Stimulated activated CD4-positive, alpha-beta T cell treated with anti-CD3 and anti-CD28 coated beads, TNF-alpha, amount 100 ng/mL, for 4 hours (primary cell): ENCODE results near the gene MEGF10.
"Not testable (repeated sequence)": the region's sequence is repeated elsewhere in the genome, so short reads cannot be mapped to it uniquely, and the experiment has no call there.

ENCODE experiments used
- DNase-seq, 3 experiments: peaks; one replicate each; pipeline ENCODE4 v3.0.0-alpha.2; 2020; ENCODE audit warnings: low read depth in 3 of 3

Gene MEGF10

GRCh38 chr5:127298036-127298429 lies 7.4 kb downstream of the MEGF10 start:
- DNase-seq, result no peak

DNA sequence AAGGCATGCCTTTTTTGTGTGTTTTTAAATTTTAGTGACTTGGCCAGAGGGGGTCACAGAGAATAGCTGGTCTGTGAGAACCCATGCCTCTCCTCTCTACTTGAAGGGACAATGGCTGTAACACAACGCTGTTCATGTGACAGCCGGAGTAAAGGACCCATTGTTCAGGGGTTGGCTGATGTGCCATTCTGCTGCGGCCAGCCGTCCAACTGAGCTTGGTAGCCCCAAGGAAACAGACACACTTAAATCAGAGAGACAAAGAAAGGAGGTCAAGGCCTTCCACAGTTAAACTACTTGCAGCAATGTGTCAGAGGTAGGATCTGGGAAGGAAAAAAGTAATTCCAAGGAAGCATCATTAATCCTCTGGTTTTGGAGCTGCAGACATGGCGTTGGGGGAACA lies 8.1 kb downstream of the MEGF10 start:
- no peak for DNase-seq

DNA sequence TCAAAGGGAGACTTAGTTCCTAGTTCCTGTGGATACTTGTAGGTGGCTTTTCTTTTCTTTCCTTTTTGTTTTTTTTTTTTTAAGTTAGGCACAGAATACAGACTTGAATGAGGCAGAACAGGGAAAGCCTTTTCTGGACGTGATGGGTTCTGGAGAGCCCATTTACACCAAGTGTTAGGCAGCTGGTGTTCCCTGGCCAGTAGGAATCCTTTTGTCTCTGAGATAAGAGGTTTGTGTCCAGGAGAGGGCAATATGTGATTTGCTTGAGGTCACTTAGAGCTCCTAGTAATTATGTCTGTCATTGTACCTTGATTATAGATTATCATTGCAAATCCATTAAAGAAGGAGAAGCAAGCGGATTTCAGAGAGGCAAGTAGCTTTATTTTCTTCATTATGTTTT lies 9.1 kb downstream of the MEGF10 start:
- DNase-seq, result no peak

GRCh38 chr5:127302509-127302908 lies 11.9 kb downstream of the MEGF10 start:
- DNase-seq, result no peak

GRCh38 chr5:127303404-127303803 lies 12.8 kb downstream of the MEGF10 start:
- DNase-seq, result no peak

DNA sequence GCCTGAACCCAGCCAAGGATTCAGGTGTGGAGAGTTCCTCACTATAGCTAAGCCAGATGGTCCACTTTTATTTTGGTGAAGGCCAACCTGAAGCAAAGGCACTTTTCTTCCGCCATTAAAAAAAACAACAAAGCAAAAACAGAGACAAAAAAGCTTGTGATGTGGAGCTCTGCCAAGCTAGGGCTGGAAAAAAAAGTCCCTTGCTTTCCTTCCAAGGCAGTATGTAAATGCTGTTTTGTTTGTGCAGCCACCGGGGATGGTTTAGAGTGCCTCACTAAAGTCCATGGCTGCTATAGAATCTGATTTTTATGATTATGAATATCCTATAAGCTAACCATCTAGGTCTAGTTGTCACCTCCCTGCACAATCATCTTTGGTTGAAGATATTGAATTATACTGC lies 14.9 kb downstream of the MEGF10 start:
- DNase-seq, result no peak

DNA sequence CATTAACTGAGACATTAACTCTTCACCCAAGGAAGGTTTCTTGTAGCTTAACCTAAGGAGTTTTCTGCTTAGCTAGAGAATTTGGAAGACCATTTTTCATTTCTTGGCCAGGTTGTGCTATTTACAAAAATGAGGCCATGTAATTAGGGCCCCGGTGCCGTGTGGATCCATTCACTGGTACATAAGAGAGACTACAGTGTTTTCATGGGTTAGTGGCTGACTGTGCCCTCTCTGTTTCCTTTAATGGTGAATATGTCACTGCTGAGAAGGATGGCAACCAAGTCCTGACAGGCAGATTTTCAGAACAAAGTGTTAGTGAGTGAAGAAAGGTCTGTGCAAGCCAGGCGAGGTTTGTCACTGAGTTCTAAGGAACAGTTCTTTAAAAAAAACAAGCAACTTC lies 15.4 kb downstream of the MEGF10 start:
- no peak for DNase-seq

DNA sequence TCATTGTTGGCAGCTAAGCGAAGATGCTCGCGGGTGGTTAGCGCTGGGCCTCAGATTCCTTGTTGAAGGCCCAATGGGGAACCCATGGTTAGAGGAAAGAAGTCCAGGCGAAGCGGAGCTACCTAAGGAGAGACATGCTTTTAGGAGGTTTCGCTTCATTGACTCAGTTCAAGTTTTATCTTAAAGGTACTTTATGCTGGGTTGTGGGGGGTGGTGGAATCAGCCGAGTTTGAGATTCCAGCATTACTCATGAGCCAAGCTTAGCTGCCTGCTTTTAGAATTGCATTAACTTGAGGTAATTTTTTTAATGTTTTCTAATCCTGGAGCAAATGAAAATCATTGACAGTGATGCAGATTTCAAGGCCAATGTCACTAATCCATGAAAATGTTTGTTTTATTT lies 16.1 kb downstream of the MEGF10 start:
- DNase-seq, result no peak

DNA sequence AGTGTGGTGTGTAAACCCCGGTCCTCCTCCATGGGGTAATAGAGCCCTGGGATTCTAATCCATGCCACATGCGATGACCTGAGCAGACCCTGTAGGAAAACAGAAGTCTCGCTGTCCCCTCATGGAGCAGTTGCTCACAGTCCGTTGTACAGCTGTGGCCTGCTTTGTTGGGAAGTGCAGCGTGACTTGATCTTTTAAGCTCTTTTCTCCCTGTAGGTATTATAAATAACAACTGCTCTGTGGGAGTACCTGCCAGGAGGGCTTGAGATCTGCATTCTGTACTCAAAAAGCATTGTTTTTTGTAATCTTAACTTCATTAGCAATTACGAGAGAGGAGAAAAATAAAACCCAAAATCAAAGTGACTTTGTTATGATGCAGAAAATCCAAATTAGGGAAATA lies 17.3 kb downstream of the MEGF10 start:
- no peak for DNase-seq

DNA sequence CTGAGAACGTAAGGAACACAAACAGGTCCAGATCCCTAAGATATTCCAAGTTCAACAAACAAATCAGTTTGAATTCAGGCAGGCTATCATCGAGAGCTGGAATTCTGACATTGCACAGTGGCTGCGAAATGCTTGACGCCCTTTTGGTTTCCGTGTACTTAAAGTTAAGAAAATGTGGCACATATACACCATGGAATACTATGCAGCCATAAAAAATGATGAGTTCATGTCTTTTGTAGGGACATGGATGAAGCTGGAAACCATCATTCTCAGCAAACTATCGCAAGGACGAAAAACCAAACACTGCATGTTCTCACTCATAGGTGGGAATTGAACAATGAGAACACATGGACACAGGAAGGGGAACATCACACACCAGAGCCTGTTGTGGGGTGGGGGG lies 17.7 kb downstream of the MEGF10 start:
- not testable (repeated sequence) for DNase-seq

GRCh38 chr5:127308945-127309344 lies 18.3 kb downstream of the MEGF10 start:
- no peak for DNase-seq

GRCh38 chr5:127311349-127311748 lies 20.8 kb downstream of the MEGF10 start:
- no peak for DNase-seq

- DNase-seq, result no peak
These were observed 21.4 kb downstream of the MEGF10 start for GRCh38 chr5:127311781-127312525.

GRCh38 chr5:127313379-127313778 lies 22.8 kb downstream of the MEGF10 start:
- DNase-seq, result no peak

DNA sequence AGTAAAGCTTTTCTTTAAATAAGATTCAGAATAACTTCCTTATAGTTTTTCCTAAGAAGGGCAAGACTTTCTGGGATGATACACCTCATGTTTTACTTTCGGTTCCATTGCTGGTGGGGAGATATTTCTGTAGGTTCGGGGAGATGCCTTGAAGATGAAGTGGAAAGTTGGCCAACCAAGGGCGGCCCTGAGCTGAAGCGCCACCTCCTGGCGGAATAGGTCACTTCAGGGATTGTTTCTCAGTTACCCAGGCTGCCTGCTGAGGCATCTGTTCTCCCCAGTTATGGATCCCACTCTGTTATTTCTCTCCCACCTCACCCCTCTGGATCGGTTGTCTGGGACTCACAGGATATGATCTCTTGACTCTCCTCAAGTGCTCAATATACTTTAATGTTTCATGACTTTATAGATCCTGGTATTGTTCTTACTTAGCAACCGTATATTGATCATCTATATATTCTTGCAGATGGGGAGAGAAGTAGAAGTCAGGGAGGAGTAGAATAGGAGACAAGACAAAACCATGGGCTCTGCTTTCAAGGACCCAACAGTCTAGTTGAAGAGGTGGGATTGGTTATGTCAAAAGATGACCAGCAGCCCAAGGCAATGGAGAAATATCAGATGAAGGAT lies 23.4 kb downstream of the MEGF10 start:
- DNase-seq, result peak; percentile 33 to 44 (median 43)

GRCh38 chr5:127316011-127316410 lies 25.4 kb downstream of the MEGF10 start:
- no peak for DNase-seq

- DNase-seq, result not testable (repeated sequence)
These were observed 26.8 kb downstream of the MEGF10 start for GRCh38 chr5:127317385-127317784.

- DNase-seq, result no peak
These were observed 29.7 kb downstream of the MEGF10 start for GRCh38 chr5:127320032-127320965.

- no peak for DNase-seq
These were observed 30.9 kb downstream of the MEGF10 start for GRCh38 chr5:127321465-127321864.

GRCh38 chr5:127322403-127322802 lies 31.8 kb downstream of the MEGF10 start:
- no peak for DNase-seq

GRCh38 chr5:127324756-127325155 lies 34.2 kb downstream of the MEGF10 start:
- no peak for DNase-seq

- no peak for DNase-seq
These were observed 35.8 kb downstream of the MEGF10 start for GRCh38 chr5:127326431-127326830.
